Measurements from ENCODE around the gene FUBP3.
"Not testable (repeated sequence)": the region's sequence is repeated elsewhere in the genome, so short reads cannot be mapped to it uniquely, and the experiment has no call there.

Gene FUBP3

GRCh38 chr9:130682421-130683121, 103.2 kb downstream of the FUBP3 start:
- DNase-seq (ENCODE audit: low spot score) = peak; percentile 90

GRCh38 chr9:130685104-130685503, 105.7 kb downstream of the FUBP3 start:
- DNase-seq (ENCODE audit: low spot score) = no peak

GRCh38 chr9:130685945-130686344, 106.6 kb downstream of the FUBP3 start:
- not testable (repeated sequence) for DNase-seq (ENCODE audit: low spot score)

GRCh38 chr9:130687615-130688014, 108.2 kb downstream of the FUBP3 start:
- DNase-seq (ENCODE audit: low spot score) = no peak
